Left ventricle myocardium inferior (tissue), 1 donor: ENCODE data around the gene ROBO2. TPM values are rescaled to one million over a fixed set of nuclear protein-coding genes. Genes with fewer than 3 reads are reported as not detected.

Experiments
- DNase-seq: peaks from one replicate; pipeline ENCODE4 v3.0.0-alpha.2; 2020
- H3K27ac ChIP-seq: fragments of 200-600 bp; replicated peaks from 2 replicates; pipeline ENCODE4 v1.8.0; 2021
- H3K27me3 ChIP-seq: fragments of 200-600 bp; 2 replicates; pipeline ENCODE4 v1.8.0; 2021; ENCODE audit warnings: low read depth
- H3K36me3 ChIP-seq: fragments of 200-600 bp; 2 replicates; pipeline ENCODE4 v1.8.0; 2021
- H3K4me1 ChIP-seq: fragments of 200-600 bp; 2 replicates; pipeline ENCODE4 v1.8.0; 2021
- H3K4me3 ChIP-seq: fragments of 200-600 bp; 2 replicates; pipeline ENCODE4 v1.8.0; 2021; ENCODE audit warnings: mild to moderate bottlenecking, moderate library complexity
- H3K9me3 ChIP-seq: fragments of 200-600 bp; replicated peaks from 2 replicates; pipeline ENCODE4 v1.8.0; 2021
- CTCF ChIP-seq: fragments of 200-600 bp; IDR thresholded peaks from 2 replicates; pipeline ENCODE4 v1.8.0; 2021; ENCODE audit warnings: antibody characterized with exemption, mild to moderate bottlenecking, borderline replicate concordance
- intact Hi-C: fragments of 100-400 bp; cut with micrococcal nuclease; formaldehyde crosslinking; loops from one replicate; pipeline ENCODE4 v1.11.0; 2022
- total RNA-seq: library from RNA; stranded (reverse); fragmentation: NEBNext Ultra II Directional; extraction: Animal tissue kit (Norgen Biotek cat#: 25700); gene quantifications from one replicate; pipeline ENCODE4 v1.2.1, GENCODE V29; 2021
- donor health status: DM: no; HTN: yes; CAD: no; lungs with severe emphysema.

Gene ROBO2
- total RNA-seq, 1 donor from 2014 or later = 0.19 TPM

GRCh38 chr3:77248420-77248819 lies 208.5 kb downstream of the ROBO2 start:
- TF ChIP-seq CTCF = no peak
- Histone ChIP-seq H3K27me3 (no peaks in the 10 kb centered on the region), H3K27ac (no peak overlapping the region), H3K4me1 (peaks cover 10% of the 10 kb centered on the region), H3K9me3 (no peaks in the 10 kb centered on the region), H3K4me3 (no peak overlapping the region), H3K36me3 (no peaks in the 10 kb centered on the region)
- no peak for DNase-seq
- intact Hi-C loops = no loop called here

- no peaks in the 10 kb centered on the region for H3K27me3 ChIP-seq
- no peak overlapping the region for H3K4me3 ChIP-seq
- no peaks in the 10 kb centered on the region for H3K36me3 ChIP-seq
- TF ChIP-seq CTCF = no peak
- no peak overlapping the region for H3K27ac ChIP-seq
- DNase-seq = no peak
- intact Hi-C loops = no loop called here
- H3K9me3 ChIP-seq = no peaks in the 10 kb centered on the region
- H3K4me1 ChIP-seq = peaks cover 10% of the 10 kb centered on the region
These were observed 211.2 kb downstream of the ROBO2 start for GRCh38 chr3:77251136-77251535.

GRCh38 chr3:77254967-77255831 lies 215.3 kb downstream of the ROBO2 start:
- Histone ChIP-seq H3K27me3 (no peaks in the 10 kb centered on the region), H3K27ac (no peak overlapping the region), H3K4me3 (no peak overlapping the region), H3K4me1 (no peaks in the 10 kb centered on the region), H3K36me3 (no peaks in the 10 kb centered on the region), H3K9me3 (no peaks in the 10 kb centered on the region)
- intact Hi-C loops = loop anchor here (5.0 kb wide), 1 partner anchor 213 kb away; the partner anchor contains the start of gene ROBO2
- peak; percentile 74 for TF ChIP-seq CTCF
- DNase-seq = no peak

GRCh38 chr3:77256584-77257503 lies 216.9 kb downstream of the ROBO2 start:
- no peaks in the 10 kb centered on the region for H3K9me3 ChIP-seq
- intact Hi-C loops = loop anchor here (5.0 kb wide), 1 partner anchor 215 kb away; the partner anchor contains the start of gene ROBO2
- no peak for DNase-seq

More at GRCh38 chr3:77256584-77257503, 216.9 kb downstream of the ROBO2 start:
- no peaks in the 10 kb centered on the region for H3K4me1 ChIP-seq
- no peak overlapping the region for H3K4me3 ChIP-seq
- H3K36me3 ChIP-seq = no peaks in the 10 kb centered on the region
- no peak overlapping the region for H3K27ac ChIP-seq
- TF ChIP-seq CTCF = no peak
- no peaks in the 10 kb centered on the region for H3K27me3 ChIP-seq
